Esophagus muscularis mucosa (tissue), 4 donors: ENCODE measurements around the gene TBC1D5. TPM values are rescaled to one million over a fixed set of nuclear protein-coding genes. Genes with fewer than 3 reads are reported as not detected.

Source experiments
- DNase-seq: peaks from one replicate; pipeline ENCODE4 v3.0.0-alpha.2; 2017; ENCODE audit errors: extremely low spot score
- H3K27ac ChIP-seq, 4 donors: fragments of 200-600 bp; sonication (generic); replicated peaks in 1 of 4; 1 replicate in 3 of 4; 2 replicates in 1 of 4; pipeline ENCODE4 v1.5.1; 2016 to 2019; ENCODE audit warnings: mild to moderate bottlenecking in 1 of 4
- H3K27me3 ChIP-seq, 4 donors: fragments of 200-600 bp; sonication (generic); one replicate each; pipeline versions ENCODE4 v1.5.1 to v1.6.0; 2016 to 2019
- H3K36me3 ChIP-seq, 4 donors: fragments of 200-600 bp; sonication (generic); one replicate each; pipeline ENCODE4 v1.5.1; 2016 to 2019
- H3K4me1 ChIP-seq, 4 donors: fragments of 200-600 bp; sonication (generic); one replicate each; pipeline ENCODE4 v1.5.1; 2016 to 2019
- H3K4me3 ChIP-seq, 4 donors: fragments of 200-600 bp; sonication (generic); 1 replicate in 2 of 4; 2 replicates in 2 of 4; pipeline ENCODE4 v1.5.1; 2016 to 2019; ENCODE audit warnings: mild to moderate bottlenecking in 4 of 4, moderate library complexity in 1 of 4
- H3K9me3 ChIP-seq, 4 donors: fragments of 200-600 bp; sonication (generic); 1 replicate in 3 of 4; 2 replicates in 1 of 4; pipeline ENCODE4 v1.5.1; 2016 to 2019
- CTCF ChIP-seq, 3 experiments: fragments of 200-600 bp in 2 of 3; fragments of 450-650 bp in 1 of 3; sonication (generic) in 2 of 3; IDR thresholded peaks; one replicate each; pipeline ENCODE4 v1.5.1; 2017 to 2019; ENCODE audit warnings: antibody characterized with exemption in 3 of 3, mild to moderate bottlenecking in 2 of 3, moderate library complexity in 1 of 3
- EP300 ChIP-seq: sonication (generic); formaldehyde crosslinking; IDR thresholded peaks from one replicate; pipeline ENCODE4 v1.6.1; 2017; ENCODE audit warnings: antibody characterized with exemption
- POLR2A ChIP-seq: fragments of 450-650 bp; IDR thresholded peaks from one replicate; pipeline ENCODE4 v1.6.1; 2017; ENCODE audit warnings: antibody characterized with exemption, moderate library complexity, mild to moderate bottlenecking, low read depth
- POLR2AphosphoS5 ChIP-seq, 2 donors: sonication (generic); formaldehyde crosslinking; IDR thresholded peaks; one replicate each; pipeline ENCODE4 v1.6.1; 2017; ENCODE audit warnings: antibody characterized with exemption in 2 of 2
- WGBS: methylation state at CpG from one replicate; pipeline ENCODE4 v1.1.5; 2018; 5-methylcytosine and 5-hydroxymethylcytosine counted together
- intact Hi-C: fragments of 100-400 bp; cut with DNase I; formaldehyde crosslinking; loops from one replicate; pipeline ENCODE4 v1.15.1; 2023
- total RNA-seq, 4 donors: library from RNA; depleted of rRNA; stranded (reverse); fragments of >200 nt; gene quantifications; one replicate each; pipeline versions ENCODE4 v1.1.0 to v1.2.1, GENCODE V29; 2016

TBC1D5 gene
- total RNA-seq, 4 donors from 2014 or later = 54.0 to 83.1 (median 63.6) TPM

GRCh38 chr3:17743658-17743995 is 1.2 kb upstream of the TBC1D5 start:
- peak overlapping the region; percentile 97 to 99 (median 98) for H3K27ac ChIP-seq
- WGBS = 47% methylated on average over 1 of the region's 1 CpG
- peak overlapping the region in 1 of 4 donors; percentile 69 for H3K4me3 ChIP-seq
- no peak for TF ChIP-seq CTCF (IDR thresholded peaks at IDR 0.05)
- no peak for TF ChIP-seq POLR2AphosphoS5 (IDR thresholded peaks at IDR 0.05)
- TF ChIP-seq POLR2A = no peak
- TF ChIP-seq EP300 = no peak
- H3K4me1 ChIP-seq = peaks cover 26 to 37% (median 35%) of the 10 kb centered on the region in 4 donors
- intact Hi-C loops = loop anchor here (5.0 kb wide), 1 partner anchor 106 kb away; no protein-coding TSS in a partner anchor
- no peaks in the 10 kb centered on the region for H3K27me3 ChIP-seq
- no peaks in the 10 kb centered on the region for H3K36me3 ChIP-seq
- no peak for DNase-seq
- no peaks in the 10 kb centered on the region for H3K9me3 ChIP-seq

GRCh38 chr3:17742880-17743657 is 638 bp upstream of the TBC1D5 start:
- H3K27ac ChIP-seq = peak overlapping the region; percentile 97 to 99 (median 98)
- H3K4me3 ChIP-seq = peak overlapping the region; percentile 69 to 95 (median 90)
- intact Hi-C loops = loop anchor here (5.0 kb wide), 1 partner anchor 106 kb away; no protein-coding TSS in a partner anchor
- H3K4me1 ChIP-seq = peaks cover 26 to 42% (median 39%) of the 10 kb centered on the region in 4 donors
- H3K27me3 ChIP-seq = no peaks in the 10 kb centered on the region
- 6% methylated on average over 5 of the region's 12 CpGs for WGBS
- H3K36me3 ChIP-seq = no peaks in the 10 kb centered on the region
- no peaks in the 10 kb centered on the region for H3K9me3 ChIP-seq
- TF ChIP-seq CTCF (IDR thresholded peaks at IDR 0.05) (peak in 1 of 3 experiments; percentile 1), POLR2AphosphoS5 (IDR thresholded peaks at IDR 0.05) (peak; percentile 59 to 67), POLR2A (no peak)
- no peak for DNase-seq

GRCh38 chr3:17741621-17742101 is 770 bp downstream of the TBC1D5 start:
- peak overlapping the region; percentile 69 to 95 (median 90) for H3K4me3 ChIP-seq
- intact Hi-C loops = loop anchor here (5.0 kb wide), 1 partner anchor 104 kb away; no protein-coding TSS in a partner anchor
- H3K36me3 ChIP-seq = no peaks in the 10 kb centered on the region
- peak overlapping the region; percentile 97 to 99 (median 98) for H3K27ac ChIP-seq
- under 1% methylated on average over 17 of the region's 17 CpGs for WGBS
- DNase-seq = peak; percentile 93
- H3K27me3 ChIP-seq = no peaks in the 10 kb centered on the region
- TF ChIP-seq POLR2A = no peak
- peak in 1 of 2 donors; percentile 39 for TF ChIP-seq POLR2AphosphoS5 (IDR thresholded peaks at IDR 0.05)
- peaks cover 26 to 51% (median 45%) of the 10 kb centered on the region in 4 donors for H3K4me1 ChIP-seq
- H3K9me3 ChIP-seq = no peaks in the 10 kb centered on the region

GRCh38 chr3:17740721-17741141 is 1.7 kb downstream of the TBC1D5 start:
- Histone ChIP-seq H3K36me3 (no peaks in the 10 kb centered on the region), H3K9me3 (no peaks in the 10 kb centered on the region), H3K4me1 (peaks cover 26 to 51% (median 45%) of the 10 kb centered on the region in 4 donors), H3K27me3 (no peaks in the 10 kb centered on the region), H3K4me3 (peak overlapping the region; percentile 69 to 95 (median 90)), H3K27ac (peak overlapping the region; percentile 97 to 99 (median 98))
- TF ChIP-seq EP300 (no peak), CTCF (IDR thresholded peaks at IDR 0.05) (no peak), POLR2A (no peak), POLR2AphosphoS5 (IDR thresholded peaks at IDR 0.05) (no peak)
- WGBS = 35% methylated on average over 3 of the region's 3 CpGs
- intact Hi-C loops = loop anchor here (5.0 kb wide), 1 partner anchor 103 kb away; no protein-coding TSS in a partner anchor
- DNase-seq = no peak

GRCh38 chr3:17738921-17739320 is 3.5 kb downstream of the TBC1D5 start:
- WGBS = 68% methylated on average over 2 of the region's 2 CpGs
- Histone ChIP-seq H3K9me3 (no peaks in the 10 kb centered on the region), H3K4me1 (peaks cover 26 to 51% (median 45%) of the 10 kb centered on the region in 4 donors), H3K36me3 (no peaks in the 10 kb centered on the region), H3K27ac (no peak overlapping the region), H3K27me3 (no peaks in the 10 kb centered on the region), H3K4me3 (no peak overlapping the region)
- TF ChIP-seq EP300 = no peak
- no peak for TF ChIP-seq POLR2AphosphoS5 (IDR thresholded peaks at IDR 0.05)
- no peak for TF ChIP-seq POLR2A
- TF ChIP-seq CTCF (IDR thresholded peaks at IDR 0.05) = no peak
- DNase-seq = no peak
- intact Hi-C loops = no loop called here
